Activated CD4-positive, alpha-beta memory T cell treated with anti-CD3 and anti-CD28 coated beads, Interleukin-2, amount 10 ng/mL, durations not matched to agents 7 days and 5 days (primary cell): ENCODE results near the gene CTF1. TPM values are rescaled to one million over a fixed set of nuclear protein-coding genes. Genes with fewer than 3 reads are reported as not detected.

Experiments used
- CTCF ChIA-PET: fragments of 350-600 bp; sonication (Branson Sonifier 250); formaldehyde crosslinking; loops from one replicate; lab custom pipeline; 2021; ENCODE audit warnings: antibody characterized with exemption, inconsistent platforms; lab: Charles Lee
- POLR2A ChIA-PET: fragments of 350-600 bp; sonication (Branson Sonifier 250); formaldehyde crosslinking; loops from one replicate; lab custom pipeline; 2021; ENCODE audit warnings: antibody characterized with exemption; lab: Charles Lee
- DNase-seq: peaks from one replicate; pipeline ENCODE4 v3.0.0-alpha.2; 2020
- H3K27ac Mint-ChIP-seq: one replicate; pipeline ENCODE4 v1.8.0; 2021; ENCODE audit warnings: mild to moderate bottlenecking, mixed read lengths
- H3K27me3 Mint-ChIP-seq: one replicate; pipeline ENCODE4 v1.8.0; 2021; ENCODE audit warnings: mixed read lengths
- H3K36me3 Mint-ChIP-seq: one replicate; pipeline ENCODE4 v1.8.0; 2021; ENCODE audit warnings: low read depth, mixed read lengths
- H3K4me1 Mint-ChIP-seq: one replicate; pipeline ENCODE4 v1.8.0; 2021; ENCODE audit warnings: mixed read lengths
- H3K4me3 Mint-ChIP-seq: one replicate; pipeline ENCODE4 v1.8.0; 2021; ENCODE audit warnings: mild to moderate bottlenecking, mixed read lengths
- H3K9me3 Mint-ChIP-seq: one replicate; pipeline ENCODE4 v1.8.0; 2021; ENCODE audit warnings: mixed read lengths
- total RNA-seq, 2 experiments: library from RNA; stranded (reverse); gene quantifications; one replicate each; pipeline ENCODE4 v1.2.3, GENCODE V29; 2021

CTF1 gene
- total RNA-seq, 2 experiments from 2014 or later = 0.20 to 0.25 TPM

- ChIA-PET POLR2A (interaction anchor here (0.5 to 4.4 kb wide), 22 partner anchors 9 to 279 kb away, joined by 3 to 75 read pairs (median 4); partner anchors contain the start of genes BCL7C, FUS, ORAI3 and PHKG2), CTCF (interaction anchor here (0.6 to 3.9 kb wide), 23 partner anchors 8 to 365 kb away, joined by 3 to 96 read pairs (median 6); partner anchors contain the start of genes BCL7C, FBRS and PHKG2)
- Mint-ChIP-seq H3K9me3 (peaks cover 3% of the 10 kb centered on the region), H3K27ac (peak overlapping the region; percentile 77), H3K4me3 (peak overlapping the region; percentile 68), H3K27me3 (no peaks in the 10 kb centered on the region), H3K36me3 (no peaks in the 10 kb centered on the region), H3K4me1 (peaks cover 48% of the 10 kb centered on the region)
- peak; percentile 24 for DNase-seq
Observed at GRCh38 chr16:30901201-30902028, 5.0 kb downstream of the CTF1 start.

- Mint-ChIP-seq H3K27ac (peak overlapping the region; percentile 94), H3K4me3 (peak overlapping the region; percentile 91), H3K9me3 (peaks cover 3% of the 10 kb centered on the region), H3K36me3 (no peaks in the 10 kb centered on the region), H3K4me1 (peaks cover 44% of the 10 kb centered on the region), H3K27me3 (no peaks in the 10 kb centered on the region)
- POLR2A ChIA-PET = interaction anchor here (0.7 to 4.4 kb wide), 20 partner anchors 10 to 971 kb away, joined by 3 to 75 read pairs (median 5); partner anchors contain the start of genes BCL7C, FUS, ORAI3 and PHKG2
- CTCF ChIA-PET = interaction anchor here (0.6 to 3.9 kb wide), 20 partner anchors 9 to 275 kb away, joined by 3 to 96 read pairs (median 8); partner anchors contain the start of genes BCL7C, FBRS and PHKG2
- peak; percentile 64 for DNase-seq
Observed at GRCh38 chr16:30902029-30902972, 5.9 kb downstream of the CTF1 start.

- H3K4me3 Mint-ChIP-seq = peak overlapping the region; percentile 91
- no peak for DNase-seq
- no peaks in the 10 kb centered on the region for H3K36me3 Mint-ChIP-seq
- peak overlapping the region; percentile 94 for H3K27ac Mint-ChIP-seq
- CTCF ChIA-PET = interaction anchor here (0.6 to 3.9 kb wide), 17 partner anchors 10 to 244 kb away, joined by 3 to 96 read pairs (median 8); partner anchors contain the start of genes BCL7C, FBRS and PHKG2
- H3K4me1 Mint-ChIP-seq = peaks cover 49% of the 10 kb centered on the region
- POLR2A ChIA-PET = interaction anchor here (1.1 to 4.4 kb wide), 8 partner anchors 10 to 971 kb away, joined by 3 to 75 read pairs (median 8); partner anchors contain the start of genes BCL7C, PHKG2 and ZNF267
- H3K9me3 Mint-ChIP-seq = peaks cover 3% of the 10 kb centered on the region
- H3K27me3 Mint-ChIP-seq = no peaks in the 10 kb centered on the region
Observed at GRCh38 chr16:30903002-30903401, 6.6 kb downstream of the CTF1 start.

GRCh38 chr16:30903596-30903995 is 7.2 kb downstream of the CTF1 start:
- H3K27me3 Mint-ChIP-seq = no peaks in the 10 kb centered on the region
- H3K4me3 Mint-ChIP-seq = no peak overlapping the region
- peaks cover 3% of the 10 kb centered on the region for H3K9me3 Mint-ChIP-seq
- H3K27ac Mint-ChIP-seq = peak overlapping the region; percentile 94
- H3K36me3 Mint-ChIP-seq = no peaks in the 10 kb centered on the region
- ChIA-PET CTCF (interaction anchor here (1.9 to 3.9 kb wide), 2 partner anchors 38 to 89 kb away, joined by 10 to 27 read pairs; no protein-coding TSS in a partner anchor), POLR2A (interaction anchor here (1.2 to 4.4 kb wide), 5 partner anchors 11 to 970 kb away, joined by 3 to 75 read pairs (median 9); partner anchors contain the start of genes BCL7C and ZNF267)
- H3K4me1 Mint-ChIP-seq = peaks cover 49% of the 10 kb centered on the region
- no peak for DNase-seq

- Mint-ChIP-seq H3K27me3 (no peaks in the 10 kb centered on the region), H3K4me1 (peaks cover 50% of the 10 kb centered on the region), H3K27ac (peak overlapping the region; percentile 94), H3K36me3 (no peaks in the 10 kb centered on the region), H3K9me3 (peaks cover 3% of the 10 kb centered on the region), H3K4me3 (no peak overlapping the region)
- POLR2A ChIA-PET = interaction anchor here (0.8 to 1.6 kb wide), 4 partner anchors 12 to 90 kb away, joined by 3 to 9 read pairs (median 4); no protein-coding TSS in a partner anchor
- CTCF ChIA-PET = interaction anchor here (1.5 kb wide), 1 partner anchor 59 kb away, joined by 12 read pairs; no protein-coding TSS in a partner anchor
- no peak for DNase-seq
Observed at GRCh38 chr16:30904114-30904780, 7.8 kb downstream of the CTF1 start.

- DNase-seq = no peak
- Mint-ChIP-seq H3K27me3 (no peaks in the 10 kb centered on the region), H3K9me3 (peaks cover 3% of the 10 kb centered on the region), H3K4me3 (no peak overlapping the region), H3K4me1 (peaks cover 34% of the 10 kb centered on the region), H3K27ac (no peak overlapping the region), H3K36me3 (no peaks in the 10 kb centered on the region)
- POLR2A ChIA-PET = no interaction called here
- CTCF ChIA-PET = interaction anchor here (1.4 to 2.9 kb wide), 2 partner anchors 62 to 93 kb away, joined by 4 to 17 read pairs; no protein-coding TSS in a partner anchor
Observed at GRCh38 chr16:30907064-30907463, 10.7 kb downstream of the CTF1 start.

GRCh38 chr16:30910427-30911029 is 14.1 kb downstream of the CTF1 start:
- H3K4me1 Mint-ChIP-seq = peaks cover 13% of the 10 kb centered on the region
- no peak overlapping the region for H3K4me3 Mint-ChIP-seq
- no peaks in the 10 kb centered on the region for H3K27me3 Mint-ChIP-seq
- CTCF ChIA-PET = interaction anchor here (0.8 kb wide), 1 partner anchor 64 kb away, joined by 3 read pairs; no protein-coding TSS in a partner anchor
- POLR2A ChIA-PET = no interaction called here
- no peak overlapping the region for H3K27ac Mint-ChIP-seq
- H3K9me3 Mint-ChIP-seq = no peaks in the 10 kb centered on the region
- DNase-seq = no peak
- no peaks in the 10 kb centered on the region for H3K36me3 Mint-ChIP-seq

- no peak overlapping the region for H3K27ac Mint-ChIP-seq
- H3K36me3 Mint-ChIP-seq = no peaks in the 10 kb centered on the region
- CTCF ChIA-PET = interaction anchor here (0.8 to 2.2 kb wide), 3 partner anchors 11 to 98 kb away, joined by 3 to 10 read pairs (median 5); no protein-coding TSS in a partner anchor
- no peaks in the 10 kb centered on the region for H3K9me3 Mint-ChIP-seq
- no peak for DNase-seq
- no peaks in the 10 kb centered on the region for H3K27me3 Mint-ChIP-seq
- POLR2A ChIA-PET = interaction anchor here (0.8 kb wide), 1 partner anchor 60 kb away, joined by 3 read pairs; no protein-coding TSS in a partner anchor
- no peak overlapping the region for H3K4me3 Mint-ChIP-seq
- H3K4me1 Mint-ChIP-seq = peaks cover 3% of the 10 kb centered on the region
Observed at GRCh38 chr16:30912794-30913412, 16.5 kb downstream of the CTF1 start.

- H3K9me3 Mint-ChIP-seq = no peaks in the 10 kb centered on the region
- no peak overlapping the region for H3K4me3 Mint-ChIP-seq
- H3K27me3 Mint-ChIP-seq = no peaks in the 10 kb centered on the region
- no peaks in the 10 kb centered on the region for H3K36me3 Mint-ChIP-seq
- DNase-seq = no peak
- no peaks in the 10 kb centered on the region for H3K4me1 Mint-ChIP-seq
- no peak overlapping the region for H3K27ac Mint-ChIP-seq
- ChIA-PET POLR2A (no interaction called here), CTCF (no interaction called here)
Observed at GRCh38 chr16:30914830-30915229, 18.4 kb downstream of the CTF1 start.

GRCh38 chr16:30918614-30919013 is 22.2 kb downstream of the CTF1 start:
- no peak overlapping the region for H3K27ac Mint-ChIP-seq
- H3K27me3 Mint-ChIP-seq = no peaks in the 10 kb centered on the region
- ChIA-PET CTCF (interaction anchor here (2.3 to 5.8 kb wide), 2 partner anchors 17 to 74 kb away, joined by 7 to 59 read pairs; no protein-coding TSS in a partner anchor), POLR2A (interaction anchor here (1.8 to 2.6 kb wide), 2 partner anchors 44 to 74 kb away, joined by 5 to 11 read pairs; no protein-coding TSS in a partner anchor)
- no peaks in the 10 kb centered on the region for H3K36me3 Mint-ChIP-seq
- peaks cover 12% of the 10 kb centered on the region for H3K4me1 Mint-ChIP-seq
- no peak for DNase-seq
- H3K4me3 Mint-ChIP-seq = no peak overlapping the region
- no peaks in the 10 kb centered on the region for H3K9me3 Mint-ChIP-seq

GRCh38 chr16:30920891-30921290 is 24.5 kb downstream of the CTF1 start:
- Mint-ChIP-seq H3K4me3 (peak overlapping the region; percentile 17), H3K4me1 (peaks cover 18% of the 10 kb centered on the region), H3K27ac (no peak overlapping the region), H3K36me3 (no peaks in the 10 kb centered on the region), H3K27me3 (no peaks in the 10 kb centered on the region), H3K9me3 (no peaks in the 10 kb centered on the region)
- POLR2A ChIA-PET = no interaction called here
- DNase-seq = no peak
- CTCF ChIA-PET = interaction anchor here (0.6 to 5.8 kb wide), 2 partner anchors 29 to 77 kb away, joined by 3 to 59 read pairs; no protein-coding TSS in a partner anchor
